Stomach (tissue), 9 donors: ENCODE data around the gene C3orf38. TPM values are rescaled to one million over a fixed set of nuclear protein-coding genes. Genes with fewer than 3 reads are reported as not detected.
"Not testable (repeated sequence)": the region's sequence is repeated elsewhere in the genome, so short reads cannot be mapped to it uniquely, and the experiment has no call there.

Experiments
- DNase-seq, 2 donors: peaks; one replicate each; pipeline versions ENCODE4 v3.0.0 to v3.0.0-alpha.2; 2013 to 2019
- H3K27ac ChIP-seq, 5 donors: fragments of 200-600 bp in 4 of 5; sonication (generic) in 4 of 5; one replicate each; pipeline ENCODE4 v1.5.1; 2013 to 2019; ENCODE audit warnings: mild to moderate bottlenecking in 1 of 5, moderate library complexity in 1 of 5
- H3K27me3 ChIP-seq, 3 donors: fragments of 200-600 bp; sonication (generic); one replicate each; pipeline ENCODE4 v1.5.1; 2017 to 2019; ENCODE audit warnings: mixed run types in 1 of 3
- H3K36me3 ChIP-seq, 4 donors: fragments of 200-600 bp; sonication (generic); 1 replicate in 3 of 4; 2 replicates in 1 of 4; pipeline ENCODE4 v1.5.1; 2016 to 2019
- H3K4me1 ChIP-seq, 4 donors: fragments of 200-600 bp; sonication (generic); one replicate each; pipeline ENCODE4 v1.5.1; 2016 to 2019
- H3K4me3 ChIP-seq, 4 donors: fragments of 200-600 bp; sonication (generic) in 3 of 4; one replicate each; pipeline ENCODE4 v1.5.1; 2016 to 2019; ENCODE audit warnings: mild to moderate bottlenecking in 1 of 4
- H3K9me3 ChIP-seq, 4 donors: fragments of 200-600 bp; sonication (generic); one replicate each; pipeline ENCODE4 v1.5.1; 2016 to 2019
- EP300 ChIP-seq: sonication (generic); formaldehyde crosslinking; IDR thresholded peaks from one replicate; pipeline ENCODE4 v1.6.1; 2017; ENCODE audit warnings: antibody characterized with exemption
- POLR2A ChIP-seq, 4 donors: fragments of 450-650 bp; IDR thresholded peaks; one replicate each; pipeline ENCODE4 v1.6.1; 2016; ENCODE audit warnings: antibody characterized with exemption in 4 of 4, control low read depth in 2 of 4, mild to moderate bottlenecking in 1 of 4, moderate library complexity in 1 of 4
- POLR2AphosphoS5 ChIP-seq, 3 donors: sonication (generic); formaldehyde crosslinking; IDR thresholded peaks; one replicate each; pipeline ENCODE4 v1.6.1; 2016; ENCODE audit warnings: antibody characterized with exemption in 3 of 3
- WGBS, 5 donors: extraction: QIAGEN DNeasy Blood & Tissue Kit in 3 of 5; methylation state at CpG; one replicate each; pipeline versions ENCODE4 v1.1.5 to v1.1.7; 2013 to 2018; 5-methylcytosine and 5-hydroxymethylcytosine counted together
- intact Hi-C: fragments of 100-400 bp; cut with DNase I; formaldehyde crosslinking; loops from one replicate; pipeline ENCODE4 v1.15.1; 2023; ENCODE audit warnings: low total_unique reads
- polyA plus RNA-seq, 3 donors: library from polyadenylated mRNA; stranded (reverse); fragments of 200-250 nt; gene quantifications; one replicate each; pipeline ENCODE4 v1.2.3, GENCODE V29; 2013
- total RNA-seq, 5 donors: library from RNA; depleted of rRNA; stranded (reverse); fragments of >200 nt; gene quantifications; one replicate each; pipeline versions ENCODE4 v1.1.0 to v1.2.3, GENCODE V29; 2014 to 2016
- TF ChIP-seq, protein P1 (sequence below), 7 experiments: fragments of 450-650 bp in 4 of 7; fragments of 200-600 bp in 3 of 7; sonication (generic) in 3 of 7; IDR thresholded peaks; one replicate each; pipeline ENCODE4 v1.5.1; 2016 to 2019; ENCODE audit warnings: antibody characterized with exemption in 7 of 7, control low read depth in 2 of 7, mild to moderate bottlenecking in 1 of 7
- donor health status: healthy with polysubstance abuse.
- donor health status: Bipolar disorder and iron deficiency.
- donor health status: healthy.

Gene C3orf38
- total and polyA plus RNA-seq, 8 donors, result 2.0 to 45.0 (median 13.1) TPM

DNA sequence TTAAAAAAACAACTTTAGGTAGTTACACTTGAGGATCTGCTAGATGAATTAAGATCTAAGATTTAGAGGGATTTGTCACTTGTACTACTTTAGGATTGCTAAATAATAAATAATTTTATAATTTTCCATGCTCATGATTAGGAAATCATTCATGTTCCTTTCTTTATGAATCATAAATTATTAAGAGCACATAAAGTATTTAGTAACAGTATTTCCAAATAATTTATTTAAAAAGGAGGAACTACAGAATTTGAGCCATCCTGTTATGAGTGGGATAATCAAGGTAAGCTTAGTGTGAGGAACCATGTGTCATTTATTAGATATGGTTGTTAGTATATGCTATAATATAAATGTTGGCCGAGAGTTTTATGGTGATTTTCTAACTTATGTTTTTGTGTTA, 37.5 kb upstream of the C3orf38 start:
- Histone ChIP-seq H3K4me3 (no peak overlapping the region), H3K36me3 (peaks cover 5 to 24% (median 16%) of the 10 kb centered on the region in 4 donors), H3K27me3 (no peaks in the 10 kb centered on the region), H3K27ac (no peak overlapping the region), H3K4me1 (peaks cover 0 to 6% (median 4%) of the 10 kb centered on the region in 4 donors), H3K9me3 (no peaks in the 10 kb centered on the region)
- no peak for TF ChIP-seq EP300
- no peak for TF ChIP-seq POLR2AphosphoS5 (IDR thresholded peaks at IDR 0.05)
- TF ChIP-seq, protein P1, sequence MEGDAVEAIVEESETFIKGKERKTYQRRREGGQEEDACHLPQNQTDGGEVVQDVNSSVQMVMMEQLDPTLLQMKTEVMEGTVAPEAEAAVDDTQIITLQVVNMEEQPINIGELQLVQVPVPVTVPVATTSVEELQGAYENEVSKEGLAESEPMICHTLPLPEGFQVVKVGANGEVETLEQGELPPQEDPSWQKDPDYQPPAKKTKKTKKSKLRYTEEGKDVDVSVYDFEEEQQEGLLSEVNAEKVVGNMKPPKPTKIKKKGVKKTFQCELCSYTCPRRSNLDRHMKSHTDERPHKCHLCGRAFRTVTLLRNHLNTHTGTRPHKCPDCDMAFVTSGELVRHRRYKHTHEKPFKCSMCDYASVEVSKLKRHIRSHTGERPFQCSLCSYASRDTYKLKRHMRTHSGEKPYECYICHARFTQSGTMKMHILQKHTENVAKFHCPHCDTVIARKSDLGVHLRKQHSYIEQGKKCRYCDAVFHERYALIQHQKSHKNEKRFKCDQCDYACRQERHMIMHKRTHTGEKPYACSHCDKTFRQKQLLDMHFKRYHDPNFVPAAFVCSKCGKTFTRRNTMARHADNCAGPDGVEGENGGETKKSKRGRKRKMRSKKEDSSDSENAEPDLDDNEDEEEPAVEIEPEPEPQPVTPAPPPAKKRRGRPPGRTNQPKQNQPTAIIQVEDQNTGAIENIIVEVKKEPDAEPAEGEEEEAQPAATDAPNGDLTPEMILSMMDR (IDR thresholded peaks at IDR 0.05), result no peak
- no peak for TF ChIP-seq POLR2A (IDR thresholded peaks at IDR 0.05)
- intact Hi-C loops, result no loop called here
- no peak for DNase-seq
- WGBS, 5 donors, result 92 to 100% (median 97%) methylated on average over 1 of the region's 1 CpG

DNA sequence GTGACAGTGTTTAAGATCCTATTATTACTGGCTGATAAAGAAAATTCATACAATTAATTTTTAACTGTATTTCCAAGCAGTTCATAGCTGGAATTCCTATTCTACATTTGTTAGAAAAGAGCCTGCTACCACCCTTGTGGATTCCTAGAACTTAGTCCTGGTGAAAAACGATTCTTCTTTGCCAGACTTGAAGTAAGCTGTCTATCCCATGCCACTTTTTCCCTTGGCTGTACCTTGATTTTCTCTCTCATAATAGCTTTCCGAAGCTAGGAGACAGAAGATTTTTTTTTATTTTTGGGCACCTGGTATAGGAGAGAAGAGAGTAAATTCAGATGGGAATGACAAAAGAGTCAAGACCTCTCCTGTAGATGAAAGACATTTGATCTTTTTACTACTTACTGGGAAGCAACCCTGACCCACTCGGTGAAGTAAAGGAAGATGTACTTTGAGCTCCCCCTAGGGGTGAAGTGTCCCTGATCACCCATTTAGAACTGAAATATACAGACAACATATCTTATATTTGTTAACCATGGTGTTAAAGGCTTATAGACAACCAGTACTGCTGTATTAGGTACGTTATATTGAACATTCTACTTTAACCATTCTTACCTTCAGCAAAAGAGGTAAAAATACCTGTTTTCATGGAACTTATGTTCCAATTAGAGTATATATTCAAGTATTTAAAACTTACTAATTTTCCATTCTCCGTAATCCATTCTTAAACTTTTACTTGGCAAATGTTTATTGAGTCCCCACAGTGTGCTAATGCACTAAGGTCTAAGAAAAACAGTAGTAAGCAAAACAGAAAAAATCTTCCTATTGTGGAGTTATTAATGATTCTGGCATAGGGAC, 36.2 kb upstream of the C3orf38 start:
- no peak overlapping the region for H3K27ac ChIP-seq
- H3K4me1 ChIP-seq, result peaks cover 0 to 6% (median 4%) of the 10 kb centered on the region in 4 donors
- DNase-seq, result peak; percentile 58 to 87
- no peaks in the 10 kb centered on the region for H3K9me3 ChIP-seq
- TF ChIP-seq, protein P1 (IDR thresholded peaks at IDR 0.05), result peak in 5 of 7 experiments; percentile 52 to 68 (median 62)
- no peak for TF ChIP-seq POLR2AphosphoS5 (IDR thresholded peaks at IDR 0.05)
- no peak for TF ChIP-seq EP300
- TF ChIP-seq POLR2A (IDR thresholded peaks at IDR 0.05), result no peak
- H3K36me3 ChIP-seq, result peaks cover 5 to 30% (median 18%) of the 10 kb centered on the region in 4 donors
- intact Hi-C loops, result no loop called here
- 37 to 51% (median 41%) methylated on average over 5 of the region's 5 CpGs for WGBS, 5 donors
- H3K27me3 ChIP-seq, result no peaks in the 10 kb centered on the region
- H3K4me3 ChIP-seq, result no peak overlapping the region

DNA sequence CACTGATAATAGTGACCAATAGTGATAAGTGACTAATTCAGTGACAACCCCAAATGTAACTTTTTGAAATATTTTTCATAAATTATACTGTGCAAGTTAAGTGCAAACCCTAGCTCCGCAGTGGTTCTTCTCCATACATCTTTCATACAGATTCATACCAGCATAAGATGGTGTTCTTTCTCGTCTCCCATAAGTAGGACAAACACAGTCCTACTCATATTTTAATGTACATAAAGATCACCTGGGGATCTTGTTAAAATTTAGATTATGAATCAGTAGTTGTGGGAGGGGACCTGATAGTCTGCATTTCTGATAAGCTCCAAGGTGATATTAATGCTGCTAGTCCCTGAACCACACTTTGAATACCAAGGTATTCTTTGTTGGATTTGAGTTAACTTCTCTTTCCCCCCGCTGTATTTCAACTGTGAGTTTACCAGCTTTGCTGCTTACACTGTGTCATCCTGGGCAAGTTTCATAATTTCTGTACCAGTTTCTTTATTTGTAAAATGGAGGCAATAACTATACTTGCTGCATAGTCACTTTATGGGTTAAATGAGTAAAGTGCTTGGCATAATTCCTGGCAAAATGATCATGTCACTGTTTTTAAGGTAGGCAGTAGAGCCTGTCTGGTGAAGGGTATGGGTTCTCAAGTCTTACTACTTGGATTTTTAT, 34.7 kb upstream of the C3orf38 start:
- TF ChIP-seq POLR2A (IDR thresholded peaks at IDR 0.05) (no peak), EP300 (no peak), POLR2AphosphoS5 (IDR thresholded peaks at IDR 0.05) (no peak)
- TF ChIP-seq, protein P1 (IDR thresholded peaks at IDR 0.05), result no peak

DNA sequence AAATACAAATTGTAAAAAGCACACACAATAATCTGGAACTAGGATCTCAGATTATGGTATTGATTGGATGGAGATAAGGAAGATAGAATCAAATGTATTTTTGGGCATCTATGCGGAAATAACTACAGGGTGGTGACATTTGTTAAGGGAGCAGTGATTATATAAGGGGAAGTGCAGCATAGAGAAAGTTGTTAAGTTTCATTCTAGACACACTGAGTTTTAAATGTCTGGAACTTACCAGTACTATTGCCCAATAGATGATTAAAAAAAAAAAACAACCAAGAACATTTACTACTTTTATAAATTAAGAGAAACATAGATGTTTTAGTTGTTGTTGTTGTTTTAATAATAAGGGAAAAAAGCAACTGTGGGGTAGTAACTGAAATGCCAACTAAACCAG, 32.1 kb upstream of the C3orf38 start:
- Histone ChIP-seq H3K36me3 (peaks cover 5 to 31% (median 18%) of the 10 kb centered on the region in 4 donors), H3K27me3 (no peaks in the 10 kb centered on the region), H3K27ac (no peak overlapping the region), H3K4me1 (peaks cover 0 to 6% (median 2%) of the 10 kb centered on the region in 4 donors), H3K9me3 (no peaks in the 10 kb centered on the region), H3K4me3 (no peak overlapping the region)
- TF ChIP-seq, protein P1 (IDR thresholded peaks at IDR 0.05), result no peak
- 0 to 43% (median 23%) methylated on average over 1 of the region's 1 CpG for WGBS, 5 donors
- no peak for DNase-seq
- intact Hi-C loops, result no loop called here

More for the DNA sequence above, 34.7 kb upstream of the C3orf38 start:
- intact Hi-C loops, result no loop called here
- no peak overlapping the region for H3K4me3 ChIP-seq
- H3K27me3 ChIP-seq, result no peaks in the 10 kb centered on the region
- no peaks in the 10 kb centered on the region for H3K9me3 ChIP-seq
- DNase-seq, result no peak
- H3K36me3 ChIP-seq, result peaks cover 5 to 31% (median 18%) of the 10 kb centered on the region in 4 donors
- H3K27ac ChIP-seq, result no peak overlapping the region
- H3K4me1 ChIP-seq, result peaks cover 0 to 6% (median 3%) of the 10 kb centered on the region in 4 donors
- 70 to 80% (median 75%) methylated on average over 3 of the region's 3 CpGs for WGBS, 5 donors

DNA sequence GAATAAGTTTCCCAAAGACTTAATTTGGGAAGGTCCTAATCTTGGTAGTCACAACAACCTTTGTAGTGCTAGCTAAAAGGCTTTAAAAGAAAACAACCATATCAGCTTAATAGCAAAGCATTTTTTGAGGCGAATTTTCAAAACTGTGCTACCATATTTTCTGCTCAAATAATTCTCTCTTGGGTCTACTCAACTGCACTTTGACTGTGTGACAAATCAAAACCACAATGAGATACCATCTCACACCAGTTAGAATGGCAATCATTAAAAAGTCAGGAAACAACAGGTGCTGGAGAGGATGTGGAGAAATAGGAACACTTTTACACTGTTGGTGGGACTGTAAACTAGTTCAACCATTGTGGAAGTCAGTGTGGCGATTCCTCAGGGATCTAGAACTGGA, 31.2 kb upstream of the C3orf38 start:
- H3K36me3 ChIP-seq, result peaks cover 5 to 31% (median 18%) of the 10 kb centered on the region in 4 donors
- WGBS, 5 donors, result 96 to 100% (median 98%) methylated on average over 1 of the region's 2 CpGs
- H3K4me1 ChIP-seq, H3K27ac ChIP-seq, H3K9me3 ChIP-seq, intact Hi-C loops, H3K4me3 ChIP-seq, H3K27me3 ChIP-seq, DNase-seq: not testable (repeated sequence)
